DOHH2 (cell line): ENCODE results near the gene EXOC6B.

Experiments used
- CTCF ChIP-seq: fragments of 200-600 bp; sonication (generic); IDR thresholded peaks from one replicate; pipeline ENCODE4 v1.5.1; 2014; ENCODE audit warnings: antibody characterized with exemption, mild to moderate bottlenecking, low read depth, low read length; ENCODE audit not compliant: poor library complexity, severe bottlenecking
- EZH2phosphoT487 ChIP-seq: fragments of 200-600 bp; sonication (generic); IDR thresholded peaks from 2 replicates; pipeline ENCODE4 v1.6.1; 2017; ENCODE audit warnings: borderline replicate concordance, mild to moderate bottlenecking, antibody characterized with exemption, low read length, moderate library complexity, mixed read lengths

GRCh38 chr2:72414137-72414760 lies 411.6 kb downstream of the EXOC6B start:
- no peak for TF ChIP-seq CTCF
- no peak for TF ChIP-seq EZH2phosphoT487
